ENCODE data around the gene RAB37. TPM values are rescaled to one million over a fixed set of nuclear protein-coding genes. Genes with fewer than 3 reads are reported as not detected.
A peak's percentile ranks its signal among the peaks of the same experiment; 100 is the strongest.

RAB37 gene
- total and polyA plus RNA-seq, 2 of the 13 experiments (the other 11 are each of a cell fraction or from before 2014, with no cell fraction given) = 0.91 to 3.7 TPM

GRCh38 chr17:74770498-74771318 lies 33.7 kb downstream of the RAB37 start (continued):
- TF ChIP-seq, protein P1, sequence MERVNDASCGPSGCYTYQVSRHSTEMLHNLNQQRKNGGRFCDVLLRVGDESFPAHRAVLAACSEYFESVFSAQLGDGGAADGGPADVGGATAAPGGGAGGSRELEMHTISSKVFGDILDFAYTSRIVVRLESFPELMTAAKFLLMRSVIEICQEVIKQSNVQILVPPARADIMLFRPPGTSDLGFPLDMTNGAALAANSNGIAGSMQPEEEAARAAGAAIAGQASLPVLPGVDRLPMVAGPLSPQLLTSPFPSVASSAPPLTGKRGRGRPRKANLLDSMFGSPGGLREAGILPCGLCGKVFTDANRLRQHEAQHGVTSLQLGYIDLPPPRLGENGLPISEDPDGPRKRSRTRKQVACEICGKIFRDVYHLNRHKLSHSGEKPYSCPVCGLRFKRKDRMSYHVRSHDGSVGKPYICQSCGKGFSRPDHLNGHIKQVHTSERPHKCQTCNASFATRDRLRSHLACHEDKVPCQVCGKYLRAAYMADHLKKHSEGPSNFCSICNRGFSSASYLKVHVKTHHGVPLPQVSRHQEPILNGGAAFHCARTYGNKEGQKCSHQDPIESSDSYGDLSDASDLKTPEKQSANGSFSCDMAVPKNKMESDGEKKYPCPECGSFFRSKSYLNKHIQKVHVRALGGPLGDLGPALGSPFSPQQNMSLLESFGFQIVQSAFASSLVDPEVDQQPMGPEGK (CRISPR knock-in tag; IDR thresholded peaks at IDR 0.05) = peak; percentile 63
- TF ChIP-seq ESRRA (CRISPR knock-in tag; IDR thresholded peaks at IDR 0.05; ENCODE audit: low read depth) = no peak; the same call in 1 of the 2 replicates
- no peak for TF ChIP-seq ZBTB40 (IDR thresholded peaks at IDR 0.05)
- no peak for TF ChIP-seq ZBTB40 (CRISPR knock-in tag; IDR thresholded peaks at IDR 0.05)
- TF ChIP-seq ZNF260 (CRISPR knock-in tag; IDR thresholded peaks at IDR 0.05; ENCODE audit: borderline replicate concordance, low read depth) = no peak
- TF ChIP-seq ZNF160 (CRISPR knock-in tag; IDR thresholded peaks at IDR 0.05) = no peak
- TF ChIP-seq MED1 (CRISPR knock-in tag; IDR thresholded peaks at IDR 0.05) = peak; percentile 65; the same call in 1 of the 2 replicates
- peak; percentile 80; the same call in 1 of the 2 replicates for TF ChIP-seq ZBTB25 (CRISPR knock-in tag; IDR thresholded peaks at IDR 0.05)
- no peak for TF ChIP-seq TBP (CRISPR knock-in tag; IDR thresholded peaks at IDR 0.05)
- TF ChIP-seq ZNF3 (CRISPR knock-in tag; IDR thresholded peaks at IDR 0.05) = no peak
- TF ChIP-seq ZNF878 (CRISPR knock-in tag; IDR thresholded peaks at IDR 0.05) = 0 out of 2 replicates have a peak, but pooled peaks have one; percentile 41
- TF ChIP-seq NR3C1 (CRISPR knock-in tag; IDR thresholded peaks at IDR 0.05) = no peak
- TF ChIP-seq ZNF274 (CRISPR knock-in tag; IDR thresholded peaks at IDR 0.05) = no peak; the same call in 1 of the 2 replicates
- no peak for TF ChIP-seq TCF12 (IDR thresholded peaks at IDR 0.05)
- no peak for TF ChIP-seq TCF12 (CRISPR knock-in tag; IDR thresholded peaks at IDR 0.05)
- TF ChIP-seq SP4 (CRISPR knock-in tag; IDR thresholded peaks at IDR 0.05) = peak; percentile 61; the same call in 1 of the 2 replicates
- TF ChIP-seq, protein P2, sequence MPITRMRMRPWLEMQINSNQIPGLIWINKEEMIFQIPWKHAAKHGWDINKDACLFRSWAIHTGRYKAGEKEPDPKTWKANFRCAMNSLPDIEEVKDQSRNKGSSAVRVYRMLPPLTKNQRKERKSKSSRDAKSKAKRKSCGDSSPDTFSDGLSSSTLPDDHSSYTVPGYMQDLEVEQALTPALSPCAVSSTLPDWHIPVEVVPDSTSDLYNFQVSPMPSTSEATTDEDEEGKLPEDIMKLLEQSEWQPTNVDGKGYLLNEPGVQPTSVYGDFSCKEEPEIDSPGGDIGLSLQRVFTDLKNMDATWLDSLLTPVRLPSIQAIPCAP (CRISPR knock-in tag; IDR thresholded peaks at IDR 0.05; ENCODE audit: low read depth) = no peak

Data from HepG2 (cell line).